Activated naive CD4-positive, alpha-beta T cell treated with Interleukin-2 at 50 U/mL for 16 hours (primary cell): Measurements from ENCODE around the gene PFKM.

Source experiments
- DNase-seq: peaks from one replicate; pipeline ENCODE4 v3.0.0-alpha.2; 2020

PFKM gene

GRCh38 chr12:48191096-48191495 lies 71.9 kb downstream of the PFKM start:
- DNase-seq = no peak

- DNase-seq = no peak
Measured at GRCh38 chr12:48192861-48193260, 73.7 kb downstream of the PFKM start.

GRCh38 chr12:48193623-48194022 lies 74.5 kb downstream of the PFKM start:
- DNase-seq = no peak

GRCh38 chr12:48194799-48195201 lies 75.6 kb downstream of the PFKM start:
- DNase-seq = no peak
